Stimulated activated CD8-positive, alpha-beta memory T cell treated with anti-CD3 and anti-CD28 coated beads, Interleukin-12 subunit alpha, Interleukin-12 subunit beta, amount 100 ng/mL, for 1 hour (primary cell): Measurements from ENCODE around the gene NPC1.
"Not testable (repeated sequence)": the region's sequence is repeated elsewhere in the genome, so short reads cannot be mapped to it uniquely, and the experiment has no call there.

Experiments used
- DNase-seq: peaks from one replicate; pipeline ENCODE4 v3.0.0-alpha.2; 2020; ENCODE audit warnings: low read depth

Gene NPC1

DNA sequence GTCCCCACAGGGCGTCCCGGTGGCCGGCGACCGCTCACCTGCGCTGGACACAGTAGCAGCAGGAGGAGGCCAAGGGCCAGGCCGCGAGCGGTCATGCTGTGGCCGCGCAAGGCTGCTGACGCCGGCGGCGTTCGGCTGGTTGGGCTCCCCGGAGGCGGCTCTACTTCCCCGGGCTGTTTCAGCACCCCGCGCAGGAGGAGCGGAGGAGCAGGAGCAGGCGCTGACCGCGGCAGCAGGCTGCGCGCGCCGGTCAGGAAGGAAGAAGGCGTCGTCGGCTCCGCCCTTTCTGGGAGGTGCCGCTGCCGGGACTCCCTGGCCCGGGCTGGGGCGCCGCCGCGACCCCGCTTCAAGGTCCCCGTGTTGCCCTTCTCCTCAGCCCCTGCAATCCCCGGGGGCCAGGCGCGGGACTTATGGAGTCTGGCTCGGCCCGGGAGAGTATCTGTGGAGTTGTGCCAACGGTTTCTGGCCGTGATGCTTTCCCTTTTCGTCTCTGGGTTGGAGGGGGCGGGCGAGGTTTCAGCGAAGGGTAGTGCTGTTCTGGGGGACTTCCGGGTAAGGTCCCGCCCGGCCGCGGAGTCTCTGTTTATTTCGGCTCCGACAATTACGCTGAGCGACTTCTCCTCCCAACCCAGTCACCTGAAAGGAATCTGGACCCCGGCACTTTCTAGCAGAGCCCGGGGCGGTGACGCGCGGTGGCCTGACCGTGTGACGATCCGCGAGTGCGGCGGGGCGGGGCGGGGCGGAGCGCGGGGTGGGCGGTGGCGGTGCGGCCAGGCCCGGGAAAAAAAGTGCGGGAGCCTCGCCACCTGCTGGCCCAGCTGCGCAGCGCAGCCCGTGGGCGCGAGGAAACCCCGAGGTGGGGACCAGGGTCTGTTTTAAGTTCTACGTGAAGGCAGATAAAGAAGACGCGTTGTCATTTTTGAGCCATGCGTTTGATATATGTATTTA is at the start of gene NPC1:
NPC1 (minus strand) TSS at position 258 of the 948 bp plus-strand sequence; CDS start at position 95, 163 bp downstream.
- DNase-seq: peak; percentile 87

DNA sequence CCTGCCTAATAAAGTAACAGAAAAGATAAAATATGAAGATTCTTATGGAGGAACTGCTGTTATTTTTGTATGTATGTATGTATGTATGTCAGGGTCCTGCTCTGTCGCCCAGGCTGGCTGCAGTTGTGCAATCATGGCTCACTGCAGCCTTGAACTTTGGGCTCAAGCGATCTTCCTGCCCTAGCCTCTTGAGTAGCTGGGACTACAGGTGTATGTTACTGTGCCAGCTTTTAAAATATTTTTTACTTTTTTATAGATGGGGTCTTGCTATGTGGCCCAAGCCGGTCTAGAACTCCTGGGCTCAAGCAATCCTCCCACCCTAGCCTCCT is 49.7 kb upstream of the NPC1 start:
- no peak for DNase-seq

DNA sequence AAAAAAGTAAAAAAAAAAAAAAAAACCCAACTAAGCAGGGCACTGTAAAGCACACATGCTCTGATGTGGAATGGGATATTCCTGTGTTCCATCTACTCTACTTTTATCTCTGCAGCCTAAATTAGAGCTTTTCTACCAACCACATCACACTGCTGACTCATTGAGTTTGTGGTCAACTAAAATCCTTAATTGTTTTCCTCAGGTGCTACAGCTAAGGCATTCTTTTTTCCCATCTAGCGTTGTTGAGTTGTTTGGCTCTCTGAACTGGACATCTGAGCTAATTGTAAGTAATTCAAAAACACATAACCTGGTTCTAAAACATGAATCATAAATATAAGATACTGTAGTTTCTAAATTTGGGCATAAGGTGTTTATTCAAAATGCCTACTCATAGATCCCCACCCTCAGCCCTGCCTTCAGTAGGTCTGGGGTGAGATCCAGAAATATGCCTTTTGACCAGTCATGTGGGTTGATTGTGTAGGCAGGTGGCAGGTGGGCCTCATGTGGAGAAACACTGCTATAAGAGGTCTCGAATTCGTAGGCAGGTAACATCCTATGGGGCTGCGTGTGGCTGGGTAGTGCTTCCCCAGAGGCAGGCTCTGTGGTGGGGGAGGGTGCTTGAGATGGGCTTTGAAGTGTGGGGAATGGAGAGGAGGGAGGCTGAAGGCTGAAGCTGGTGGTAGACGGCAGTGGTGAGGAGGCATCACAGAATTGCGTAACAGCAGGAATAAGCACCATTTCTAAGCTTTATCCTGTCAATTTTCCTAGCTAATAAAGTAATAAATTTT is 49.2 kb upstream of the NPC1 start:
- DNase-seq: no peak

DNA sequence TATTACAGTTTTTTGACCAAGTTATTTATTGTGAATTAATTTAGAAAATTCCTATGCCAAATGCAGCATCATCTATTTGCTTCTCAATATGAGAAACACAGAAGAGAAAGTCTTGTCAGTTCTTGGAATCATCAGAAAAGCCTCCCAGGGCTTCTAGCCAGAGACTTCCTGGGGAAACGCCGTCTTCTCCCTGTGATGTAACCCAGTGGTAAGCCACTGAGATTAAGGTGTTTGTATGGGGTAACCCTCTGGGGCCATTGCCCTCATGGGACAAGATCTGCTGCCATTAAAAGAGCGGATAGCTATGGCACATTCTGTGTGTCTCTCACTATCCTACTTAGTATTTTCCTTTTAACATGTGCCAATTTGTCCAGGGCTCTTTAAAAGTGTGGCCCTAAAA is 48.4 kb upstream of the NPC1 start:
- no peak for DNase-seq

DNA sequence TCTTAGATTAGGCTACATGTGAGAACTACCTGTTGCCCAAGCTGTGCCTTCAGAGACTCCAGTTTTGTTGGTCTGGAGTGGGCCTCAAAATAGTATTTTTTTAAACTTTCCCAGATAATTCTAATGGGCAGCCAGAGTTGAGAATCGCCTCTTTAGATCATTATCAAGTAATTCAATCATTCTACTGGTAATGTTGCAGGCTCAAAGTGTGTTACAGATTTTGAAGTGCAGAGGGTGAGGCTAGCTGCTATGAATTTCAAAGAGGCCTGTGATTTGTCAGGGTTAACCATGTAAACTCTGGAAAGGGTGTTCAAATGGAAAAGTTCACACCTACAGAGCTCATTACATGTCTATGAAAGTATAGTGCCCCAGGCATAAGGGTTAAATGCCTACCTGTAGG is 46.3 kb upstream of the NPC1 start:
- no peak for DNase-seq

DNA sequence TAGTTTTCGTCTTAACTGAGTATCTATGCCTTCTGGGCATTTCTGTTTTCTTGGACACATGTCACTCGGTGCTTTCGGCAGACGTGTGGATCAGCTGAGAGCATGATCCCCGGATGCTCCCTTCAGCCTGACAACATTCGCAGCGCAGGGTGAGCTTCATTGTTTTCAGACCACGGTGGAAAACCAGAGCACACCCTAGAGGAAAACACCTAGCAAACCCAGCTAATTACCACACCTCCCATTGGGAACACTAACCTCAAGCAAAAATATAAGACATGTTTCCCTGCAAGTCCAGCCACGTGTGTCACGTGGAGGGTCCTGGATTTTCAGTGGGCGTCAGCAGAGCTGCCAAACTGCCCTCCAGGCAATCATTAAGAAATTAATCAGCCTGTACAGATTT is 45.4 kb upstream of the NPC1 start:
- no peak for DNase-seq

DNA sequence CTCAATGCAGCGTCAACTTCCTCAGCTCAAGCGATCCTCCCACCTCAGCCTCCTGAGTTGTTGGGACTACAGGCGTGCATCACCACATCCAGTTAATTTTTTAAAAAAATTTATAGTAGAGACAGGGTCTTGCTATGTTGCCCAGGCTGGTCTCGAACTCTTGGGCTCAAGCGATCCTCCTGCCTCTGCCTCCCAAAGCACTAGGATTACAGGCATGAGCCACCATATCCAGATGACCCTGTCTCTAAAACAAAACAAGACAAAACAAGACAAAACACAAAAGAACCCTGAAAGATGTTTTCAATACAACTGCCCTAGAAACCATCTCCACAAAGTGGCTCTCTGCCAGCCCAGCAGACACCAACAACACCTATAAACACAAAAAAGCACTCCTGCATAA is 45.0 kb upstream of the NPC1 start:
- no peak for DNase-seq

DNA sequence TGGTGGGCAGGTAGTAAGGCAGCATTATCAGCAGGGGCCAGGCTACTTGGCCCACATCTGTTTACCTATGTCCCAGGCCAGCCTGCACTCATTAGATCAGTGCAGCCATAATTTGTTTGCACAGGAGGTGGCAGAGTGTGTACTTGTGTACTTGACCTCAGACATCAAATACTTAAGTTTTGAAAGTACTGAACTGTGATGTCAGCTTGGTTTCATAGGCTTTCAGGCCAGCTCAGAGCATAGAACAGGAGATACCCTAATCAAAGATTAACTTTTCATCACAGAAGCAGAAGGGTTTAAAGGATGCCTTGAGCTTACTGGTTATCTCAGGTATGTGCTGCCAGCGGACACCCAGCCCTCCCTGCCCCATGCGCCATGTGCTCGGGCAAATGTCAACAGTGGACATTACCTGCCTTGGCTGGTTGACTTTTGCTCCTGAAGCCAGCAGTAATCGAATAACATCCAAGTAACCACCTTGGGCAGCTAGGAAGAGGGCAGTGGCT is 43.2 kb upstream of the NPC1 start:
- no peak for DNase-seq

DNA sequence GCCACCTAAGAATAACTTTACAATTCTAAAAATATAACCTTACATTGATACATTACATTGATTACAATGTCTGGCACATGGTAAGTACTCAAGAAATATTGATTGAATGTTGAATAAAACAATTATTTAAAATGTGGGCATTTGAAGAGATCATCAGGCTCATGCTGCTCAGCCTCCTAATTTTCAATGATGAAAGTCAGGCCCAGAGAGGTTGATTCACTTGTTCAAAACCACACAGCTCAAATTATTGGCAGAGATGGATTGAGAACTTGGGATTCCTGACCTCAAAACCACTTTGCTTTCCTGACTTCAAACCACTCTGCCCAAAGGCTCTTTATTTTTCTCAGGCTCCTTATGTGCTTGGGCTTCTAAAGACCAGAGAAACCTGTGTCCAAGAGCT is 41.7 kb upstream of the NPC1 start:
- no peak for DNase-seq

DNA sequence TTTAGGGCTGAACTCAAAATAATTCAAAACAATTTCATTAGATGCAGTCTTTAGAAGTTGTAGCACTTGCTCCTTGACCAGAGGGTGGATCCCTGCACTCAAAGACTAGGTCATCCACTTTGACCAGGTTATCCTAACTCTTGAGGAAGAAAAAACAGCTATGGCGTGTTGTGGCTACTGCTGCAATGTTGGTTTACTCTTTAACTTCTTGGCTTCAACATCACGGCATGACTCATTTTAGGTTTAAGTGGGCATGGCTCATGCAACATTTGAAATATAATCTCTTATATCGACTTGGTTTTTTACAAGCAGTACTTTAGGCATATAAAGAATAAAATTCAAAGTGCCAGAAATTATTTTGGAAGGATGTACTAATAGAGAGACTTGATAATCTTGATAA is 41.0 kb upstream of the NPC1 start:
- DNase-seq: no peak

DNA sequence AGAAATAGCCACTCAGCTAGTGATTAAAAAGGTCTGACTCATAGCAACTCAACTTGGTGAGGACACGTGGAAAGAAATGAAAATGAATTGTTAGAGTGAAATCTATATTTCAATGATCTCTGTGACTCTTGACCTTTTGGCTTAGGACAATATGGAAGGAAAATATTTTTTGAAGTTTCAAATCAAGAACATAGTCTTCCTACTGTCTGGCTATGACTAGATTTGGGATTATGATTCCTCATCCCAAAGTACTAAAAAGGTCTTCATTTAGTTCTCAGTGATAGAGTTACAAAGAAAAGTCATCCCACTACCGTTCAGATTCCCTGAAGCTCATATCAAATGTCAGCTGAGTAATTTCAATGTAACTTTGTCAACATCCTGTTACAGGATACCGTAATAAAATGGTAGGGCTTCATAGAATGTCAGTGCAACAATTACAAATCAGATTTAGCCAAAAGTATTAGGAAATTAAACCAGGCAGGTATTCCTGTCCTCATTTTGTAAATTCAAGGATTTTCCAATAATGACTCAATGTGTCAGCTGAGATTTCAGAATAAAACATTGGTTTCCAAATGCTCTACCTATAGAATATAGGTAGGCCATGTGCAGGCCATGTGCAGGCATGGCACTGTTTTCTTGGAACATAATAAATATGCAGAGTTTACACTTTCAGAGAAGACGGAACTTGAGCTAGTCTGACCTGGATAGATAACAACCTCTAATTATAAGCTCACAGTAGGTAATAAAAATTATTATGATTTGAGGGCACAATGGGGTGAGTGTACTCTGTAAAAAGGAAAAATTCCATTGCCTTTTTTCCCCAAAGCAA is 40.4 kb upstream of the NPC1 start:
- no peak for DNase-seq

DNA sequence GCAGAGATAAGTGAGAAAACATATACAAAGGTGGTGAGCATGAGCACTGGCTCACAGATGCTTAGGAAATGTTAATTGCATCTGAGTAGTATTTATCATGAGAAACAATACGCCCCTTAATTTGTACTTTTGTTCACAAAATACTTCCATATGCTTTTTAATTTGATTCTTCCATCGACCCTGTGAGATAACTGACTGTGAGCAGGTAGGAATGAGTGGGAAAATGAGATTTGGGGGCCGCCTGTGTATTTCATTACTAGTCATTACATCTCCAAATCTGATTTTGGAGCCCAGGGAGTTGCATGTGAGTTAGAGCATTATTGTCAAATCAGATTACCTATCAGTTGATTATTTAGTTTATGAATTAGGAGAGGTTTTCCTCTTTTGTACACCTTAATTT is 36.7 kb upstream of the NPC1 start:
- no peak for DNase-seq

DNA sequence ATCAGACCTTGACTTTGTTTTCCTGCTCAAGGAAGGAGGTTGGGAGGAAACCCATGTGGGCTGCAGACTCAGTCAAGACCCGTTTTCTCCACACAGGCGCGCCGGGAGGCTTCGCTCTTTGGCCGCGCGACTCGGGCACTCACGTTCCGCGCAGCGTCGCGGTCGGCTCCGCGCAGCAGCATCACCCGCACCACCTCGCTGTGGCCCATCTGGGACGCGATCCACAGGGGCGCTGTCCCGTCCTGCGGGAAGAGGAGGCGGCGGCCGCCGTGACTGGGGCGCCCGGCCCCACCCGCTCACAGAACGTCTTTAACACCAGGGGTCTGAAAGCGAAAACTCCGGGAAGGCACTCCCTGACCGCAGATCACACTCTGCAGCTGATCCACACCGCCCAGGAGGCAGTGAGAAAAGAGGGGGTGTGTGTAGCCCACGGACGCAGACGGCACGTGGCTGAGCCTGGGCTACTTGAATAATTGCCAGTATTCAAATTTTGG is 33.1 kb upstream of the NPC1 start:
- DNase-seq: no peak

DNA sequence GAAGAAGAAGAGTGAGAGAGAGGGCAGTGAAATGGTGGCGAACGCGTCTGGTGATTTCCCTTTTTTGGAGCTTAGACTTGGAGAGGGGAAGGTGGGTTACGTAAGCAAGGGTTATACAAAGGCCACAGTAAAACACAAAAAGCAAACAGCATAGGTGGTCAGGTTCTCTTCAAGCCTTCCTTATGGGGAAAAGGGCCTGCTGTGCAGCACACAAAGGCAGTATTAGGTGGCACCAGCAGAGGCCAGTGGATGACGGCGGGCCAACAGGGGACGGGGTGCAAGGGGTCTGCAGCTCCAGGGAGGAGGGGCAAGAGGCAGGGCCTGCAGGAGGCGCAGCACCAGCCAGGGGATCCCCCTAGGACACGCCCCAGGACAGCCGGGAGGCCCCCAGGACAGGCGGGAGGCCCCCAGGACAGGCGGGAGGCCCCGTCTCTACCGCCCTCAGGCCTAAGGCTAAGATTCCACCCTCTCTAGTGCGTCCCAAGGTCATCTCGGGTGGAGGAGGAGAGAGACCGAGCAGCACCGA is 32.6 kb upstream of the NPC1 start:
- no peak for DNase-seq

DNA sequence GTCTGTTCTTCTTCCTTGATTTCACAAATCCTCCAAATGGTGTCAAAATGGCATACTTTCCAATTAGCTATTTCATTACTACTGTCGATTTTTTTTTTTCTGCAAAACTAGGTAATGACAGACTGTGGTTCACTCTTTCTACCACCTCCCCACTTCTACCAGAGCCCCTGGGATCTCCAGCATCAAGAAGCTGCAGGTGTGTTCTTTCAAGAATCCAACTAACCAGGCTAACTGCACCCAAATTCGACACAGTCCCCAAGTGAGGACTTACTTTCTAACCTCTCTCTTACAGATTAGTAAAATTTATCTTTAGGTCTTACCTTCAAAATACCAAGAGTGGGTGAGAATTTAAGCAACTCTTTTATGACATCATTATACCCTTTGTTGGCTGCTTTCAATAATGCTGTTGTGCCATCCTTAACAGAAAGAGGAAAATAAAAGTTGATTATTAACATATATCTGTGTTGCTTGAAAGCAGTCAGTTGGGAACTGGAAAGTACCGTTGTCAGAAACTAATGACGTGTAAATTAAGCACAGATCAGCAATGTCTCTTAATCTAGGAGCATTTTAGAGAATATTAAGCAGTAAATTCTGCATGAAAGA is 31.2 kb upstream of the NPC1 start:
- no peak for DNase-seq

DNA sequence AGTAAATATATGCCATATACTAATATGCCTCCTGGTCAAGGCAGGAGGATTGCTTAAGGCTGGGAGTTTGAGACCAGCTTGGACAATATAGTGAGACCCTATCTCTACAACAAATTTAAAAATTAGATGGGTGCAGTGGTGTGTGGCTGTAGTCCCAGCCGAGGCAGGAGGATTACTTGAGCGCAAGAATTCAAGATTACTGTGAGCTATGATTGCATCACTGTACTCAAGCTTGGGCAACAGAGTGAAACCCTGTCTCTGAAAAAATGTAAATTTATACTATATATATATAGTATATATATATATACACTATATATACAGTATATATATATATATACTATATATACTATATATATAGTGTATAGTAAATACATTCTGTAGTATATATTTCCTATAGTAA is 30.0 kb upstream of the NPC1 start:
- DNase-seq: no peak

DNA sequence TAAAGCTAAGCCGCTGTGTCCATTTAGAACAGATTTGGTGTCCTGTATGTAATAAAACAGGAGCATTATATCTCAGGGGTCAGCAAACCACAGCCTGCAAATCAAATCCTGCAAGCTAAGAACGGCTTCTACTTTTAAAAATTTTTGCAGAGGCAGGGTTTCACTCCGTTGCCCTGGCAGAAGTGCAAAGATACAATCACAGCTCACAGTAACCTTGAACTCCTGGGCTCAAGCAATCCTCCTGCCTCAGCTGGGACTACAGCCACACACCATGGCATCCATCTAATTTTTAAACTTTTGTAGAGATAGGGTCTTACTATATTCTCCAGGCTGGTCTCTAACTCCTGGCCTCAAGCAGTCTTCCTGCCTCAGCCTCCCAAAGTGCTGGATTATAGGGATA is 28.6 kb upstream of the NPC1 start:
- no peak for DNase-seq

DNA sequence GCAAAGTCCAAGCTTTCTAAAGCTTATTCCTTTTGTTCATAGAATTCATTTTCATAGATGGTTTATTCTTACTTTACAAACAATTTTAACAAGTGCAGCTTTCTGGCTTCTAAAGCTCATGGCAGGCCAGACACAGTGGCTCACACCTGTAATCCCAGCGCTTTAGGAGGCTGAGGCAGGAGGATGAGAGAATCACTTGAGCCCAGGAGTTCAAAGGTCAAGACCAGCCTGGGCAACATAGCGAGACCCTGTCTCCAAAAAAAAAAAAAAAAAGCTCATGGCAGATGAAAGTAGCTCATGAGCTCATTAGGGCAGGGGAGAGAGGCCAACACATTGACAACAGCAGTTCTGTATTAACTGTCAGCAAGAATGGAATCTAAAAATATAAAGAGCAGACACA is 28.1 kb upstream of the NPC1 start:
- DNase-seq: no peak

DNA sequence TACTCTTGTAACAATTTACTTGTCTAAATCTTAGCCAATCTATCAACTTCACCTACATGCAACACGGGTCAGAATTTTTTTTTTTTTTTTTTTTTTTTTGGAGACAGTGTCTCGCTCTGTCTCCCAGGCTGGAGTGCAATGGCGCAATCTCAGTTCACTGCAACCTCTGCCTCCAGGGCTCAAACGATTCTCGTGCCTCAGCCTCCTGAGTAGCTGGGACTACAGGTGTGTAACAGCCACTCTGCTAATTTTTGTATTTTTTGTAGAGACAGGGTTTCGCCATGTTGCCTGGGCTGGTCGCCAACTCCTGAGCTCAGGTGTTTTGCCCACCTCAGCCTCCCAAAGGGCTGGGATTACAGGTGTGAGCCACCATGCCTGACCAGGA is 26.8 kb upstream of the NPC1 start:
- DNase-seq: not testable (repeated sequence)

DNA sequence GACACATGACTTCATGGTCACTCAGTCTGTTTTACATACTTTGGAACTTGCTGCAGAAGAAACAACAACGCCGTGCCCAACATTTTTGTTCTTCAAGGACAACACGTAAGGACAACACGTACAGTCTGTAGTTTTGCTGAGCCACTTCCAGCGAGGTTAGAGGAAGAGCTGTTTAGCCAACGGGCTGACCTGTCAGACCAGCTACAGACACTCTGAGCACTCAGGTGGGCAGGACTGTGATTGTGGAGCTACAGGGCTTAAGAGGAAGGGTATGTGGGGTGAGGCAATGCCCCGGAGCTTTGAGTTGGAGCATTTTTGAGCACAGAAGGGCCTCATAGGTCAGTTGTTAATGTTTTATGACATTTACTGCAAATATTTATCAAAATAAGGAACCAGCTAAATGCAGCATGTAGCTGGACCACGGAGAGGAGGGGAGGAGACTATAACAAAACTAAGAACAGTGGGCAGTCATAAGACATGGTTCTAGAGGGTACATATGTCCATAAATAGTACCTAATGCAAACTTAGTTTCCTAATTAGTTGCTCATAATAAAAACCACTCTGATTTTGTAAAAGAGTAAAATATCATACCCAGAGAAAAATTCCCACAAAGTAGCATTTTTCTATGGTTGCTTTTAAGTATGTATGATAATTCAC is 26.3 kb upstream of the NPC1 start:
- DNase-seq: no peak
